ENCODE measurements around the gene SOX6. TPM values are rescaled to one million over a fixed set of nuclear protein-coding genes. Genes with fewer than 3 reads are reported as not detected.
A peak's percentile ranks its signal among the peaks of the same experiment; 100 is the strongest.

SOX6 gene
- polyA plus RNA-seq, 3 donors: 19.5 to 22.4 (median 20.9) TPM

GRCh38 chr11:16015741-16016467, 340.4 kb downstream of the SOX6 start:
- DNase-seq (ENCODE audit: low read depth in 3 of 3, low spot score in 2 of 3): no peak

GRCh38 chr11:16013649-16014275, 342.6 kb downstream of the SOX6 start:
- peak in 1 of 3 donors; percentile 30 for DNase-seq (ENCODE audit: low read depth in 3 of 3, low spot score in 2 of 3)

- DNase-seq (ENCODE audit: low read depth in 3 of 3, low spot score in 2 of 3): no peak
Measured at GRCh38 chr11:16013242-16013641, 343.1 kb downstream of the SOX6 start.

GRCh38 chr11:16012125-16012751, 344.1 kb downstream of the SOX6 start:
- DNase-seq (ENCODE audit: low read depth in 3 of 3, low spot score in 2 of 3): no peak

GRCh38 chr11:16011396-16011795, 344.9 kb downstream of the SOX6 start:
- DNase-seq (ENCODE audit: low read depth in 3 of 3, low spot score in 2 of 3): no peak

- DNase-seq (ENCODE audit: low read depth in 3 of 3, low spot score in 2 of 3): no peak
Measured at GRCh38 chr11:16009021-16009420, 347.3 kb downstream of the SOX6 start.

GRCh38 chr11:16007514-16007913, 348.8 kb downstream of the SOX6 start:
- no peak for DNase-seq (ENCODE audit: low read depth in 3 of 3, low spot score in 2 of 3)

- no peak for DNase-seq (ENCODE audit: low read depth in 3 of 3, low spot score in 2 of 3)
Measured at GRCh38 chr11:16002942-16003341, 353.4 kb downstream of the SOX6 start.

GRCh38 chr11:16001899-16002426, 354.4 kb downstream of the SOX6 start:
- DNase-seq (ENCODE audit: low read depth in 3 of 3, low spot score in 2 of 3): peak; percentile 17 to 41 (median 27)

GRCh38 chr11:16001044-16001568, 355.2 kb downstream of the SOX6 start:
- no peak for DNase-seq (ENCODE audit: low read depth in 3 of 3, low spot score in 2 of 3)

GRCh38 chr11:16000065-16000464, 356.3 kb downstream of the SOX6 start:
- no peak for DNase-seq (ENCODE audit: low read depth in 3 of 3, low spot score in 2 of 3)

- no peak for DNase-seq (ENCODE audit: low read depth in 3 of 3, low spot score in 2 of 3)
Measured at GRCh38 chr11:15993345-15993744, 363.0 kb downstream of the SOX6 start.

GRCh38 chr11:15991215-15991614, 365.1 kb downstream of the SOX6 start:
- no peak for DNase-seq (ENCODE audit: low read depth in 3 of 3, low spot score in 2 of 3)

- DNase-seq (ENCODE audit: low read depth in 3 of 3, low spot score in 2 of 3): no peak
Measured at GRCh38 chr11:15989685-15990084, 366.7 kb downstream of the SOX6 start.

- no peak for DNase-seq (ENCODE audit: low read depth in 3 of 3, low spot score in 2 of 3)
Measured at GRCh38 chr11:15988693-15989231, 367.6 kb downstream of the SOX6 start.

GRCh38 chr11:15988016-15988550, 368.3 kb downstream of the SOX6 start:
- DNase-seq (ENCODE audit: low read depth in 3 of 3, low spot score in 2 of 3): no peak

GRCh38 chr11:15987046-15987445, 369.3 kb downstream of the SOX6 start:
- DNase-seq (ENCODE audit: low read depth in 3 of 3, low spot score in 2 of 3): no peak

GRCh38 chr11:15985860-15986139, 370.5 kb downstream of the SOX6 start:
- DNase-seq (ENCODE audit: low read depth in 3 of 3, low spot score in 2 of 3): no peak

- DNase-seq (ENCODE audit: low read depth in 3 of 3, low spot score in 2 of 3): no peak
Measured at GRCh38 chr11:15985127-15985859, 371.1 kb downstream of the SOX6 start.

- DNase-seq (ENCODE audit: low read depth in 3 of 3, low spot score in 2 of 3): no peak
Measured at GRCh38 chr11:15981292-15981691, 375.1 kb downstream of the SOX6 start.
